ENCODE data around the gene DNM3.

Gene DNM3

GRCh38 chr1:172390683-172391551 lies 549.6 kb downstream of the DNM3 start:
- in situ Hi-C loops (cut with MboI; ENCODE audit: low sequenced_read_pairs, unreplicated experiment): loop anchor here (10.0 kb wide), 2 partner anchors 46 to 296 kb away; no protein-coding TSS in a partner anchor
- peak; percentile 44 for DNase-seq (ENCODE audit: low spot score)
- no peak for TF ChIP-seq CTCF (IDR thresholded peaks at IDR 0.05; ENCODE audit: borderline replicate concordance, control extremely low read depth, extremely low read depth, insufficient read depth, missing control alignments)

DNA sequence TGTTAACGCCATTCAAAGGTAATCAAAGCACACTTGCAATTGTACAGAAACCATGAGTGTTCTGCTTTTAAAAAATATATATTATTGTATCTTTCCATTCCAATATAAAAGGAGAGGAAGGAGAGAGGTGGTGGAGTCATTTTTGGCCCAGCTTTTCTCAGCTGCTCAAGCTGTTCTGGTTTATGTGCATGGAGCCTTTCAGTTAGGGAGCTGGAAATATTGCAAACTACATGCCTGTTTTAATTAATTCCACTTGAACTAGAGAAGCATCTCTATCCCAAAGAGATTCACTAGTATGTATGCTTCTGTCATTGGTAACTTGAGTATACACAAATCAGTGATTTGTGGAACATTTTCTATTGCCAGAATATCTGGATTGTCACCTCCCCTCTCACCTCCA lies 550.7 kb downstream of the DNM3 start:
- no peak for DNase-seq (ENCODE audit: low spot score)
- in situ Hi-C loops (cut with MboI; ENCODE audit: low sequenced_read_pairs, unreplicated experiment): loop anchor here (10.0 kb wide), 2 partner anchors 47 to 297 kb away; no protein-coding TSS in a partner anchor
- no peak for TF ChIP-seq CTCF (IDR thresholded peaks at IDR 0.05; ENCODE audit: borderline replicate concordance, control extremely low read depth, extremely low read depth, insufficient read depth, missing control alignments)

- in situ Hi-C loops (cut with MboI; ENCODE audit: low sequenced_read_pairs, unreplicated experiment): loop anchor here (10.0 kb wide), 2 partner anchors 49 to 299 kb away; no protein-coding TSS in a partner anchor
- peak; percentile 22 for DNase-seq (ENCODE audit: low spot score)
Observed at GRCh38 chr1:172393354-172393753, 552.1 kb downstream of the DNM3 start.

DNA sequence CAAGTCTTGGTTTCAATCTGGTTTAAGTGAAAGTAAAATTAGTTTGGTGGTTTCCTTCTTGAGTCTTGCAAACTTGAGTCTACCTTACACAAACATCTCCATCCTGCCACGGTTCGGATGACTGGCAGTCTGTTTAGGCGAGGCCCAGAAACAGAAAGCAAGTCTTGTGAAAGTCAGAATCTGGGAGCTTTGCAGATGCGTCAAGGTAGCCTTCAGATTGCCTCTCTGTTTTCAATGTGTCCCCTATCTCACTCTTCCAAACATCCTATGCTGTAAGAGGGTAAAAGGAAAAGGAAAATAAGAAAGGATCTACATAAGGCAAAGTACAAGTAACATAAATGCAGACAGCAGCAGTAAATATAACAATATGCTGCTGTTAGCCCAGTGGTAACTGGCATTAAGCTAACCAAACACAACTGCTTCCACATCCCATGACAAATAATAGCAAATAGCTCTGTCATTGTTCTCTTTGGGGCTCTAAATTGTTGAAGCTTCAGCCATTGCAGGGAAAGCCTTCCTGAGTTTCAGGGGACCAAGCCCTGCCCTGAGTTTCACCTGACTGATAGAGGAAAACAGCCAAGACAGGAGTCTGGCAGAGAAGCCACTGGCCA lies 552.9 kb downstream of the DNM3 start:
- TF ChIP-seq CTCF (IDR thresholded peaks at IDR 0.05; ENCODE audit: borderline replicate concordance, control extremely low read depth, extremely low read depth, insufficient read depth, missing control alignments): no peak
- in situ Hi-C loops (cut with MboI; ENCODE audit: low sequenced_read_pairs, unreplicated experiment): loop anchor here (10.0 kb wide), 2 partner anchors 49 to 299 kb away; no protein-coding TSS in a partner anchor
- peak; percentile 55 for DNase-seq (ENCODE audit: low spot score)

More at GRCh38 chr1:172393354-172393753, 552.1 kb downstream of the DNM3 start:
- TF ChIP-seq CTCF (IDR thresholded peaks at IDR 0.05; ENCODE audit: borderline replicate concordance, control extremely low read depth, extremely low read depth, insufficient read depth, missing control alignments): no peak

- no peak for DNase-seq (ENCODE audit: low spot score)
- TF ChIP-seq CTCF (IDR thresholded peaks at IDR 0.05; ENCODE audit: borderline replicate concordance, control extremely low read depth, extremely low read depth, insufficient read depth, missing control alignments): no peak
- in situ Hi-C loops (cut with MboI; ENCODE audit: low sequenced_read_pairs, unreplicated experiment): loop anchor here (10.0 kb wide), 2 partner anchors 50 to 300 kb away; no protein-coding TSS in a partner anchor
Observed at GRCh38 chr1:172394811-172395210, 553.5 kb downstream of the DNM3 start.

- TF ChIP-seq CTCF (IDR thresholded peaks at IDR 0.05; ENCODE audit: borderline replicate concordance, control extremely low read depth, extremely low read depth, insufficient read depth, missing control alignments): no peak
- in situ Hi-C loops (cut with MboI; ENCODE audit: low sequenced_read_pairs, unreplicated experiment): loop anchor here (10.0 kb wide), 2 partner anchors 51 to 301 kb away; no protein-coding TSS in a partner anchor
- no peak for DNase-seq (ENCODE audit: low spot score)
Observed at GRCh38 chr1:172395576-172395975, 554.3 kb downstream of the DNM3 start.

Data from GM13976 (cell line).